Keratinocyte (primary cell): ENCODE results near the gene APH1B.
A peak's percentile ranks its signal among the peaks of the same experiment; 100 is the strongest.

Experiments
- CTCF ChIP-seq, 3 experiments: IDR thresholded peaks in 1 of 3; conservative IDR thresholded peaks in 1 of 3; optimal IDR thresholded peaks in 1 of 3; 2 replicates in 2 of 3; 3 replicates in 1 of 3; pipeline versions ENCODE3 to v1.5.1; 2011; ENCODE audit warnings: low read length in 3 of 3, mild to moderate bottlenecking in 3 of 3, moderate library complexity in 2 of 3, control low read depth in 1 of 3, inconsistent platforms in 1 of 3; ENCODE audit not compliant: insufficient read depth in 2 of 3; ENCODE audit errors: extremely low read depth in 1 of 3
- EZH2 ChIP-seq: IDR thresholded peaks from one replicate; pipeline ENCODE4 v1.6.1; 2012; ENCODE audit warnings: inconsistent platforms, mild to moderate bottlenecking, low read length, moderate library complexity

GRCh38 chr15:63288342-63288741 is 10.9 kb downstream of the APH1B start:
- TF ChIP-seq CTCF (optimal IDR thresholded peaks at IDR 0.05 in 1 of 3, IDR thresholded peaks at IDR 0.05 in 1 of 3, conservative IDR thresholded peaks at IDR 0.05 in 1 of 3; ENCODE audit: extremely low read depth in 1 of 3, insufficient read depth in 2 of 3, low read length in 3 of 3) (peak in 1 of 3 experiments; percentile 7), EZH2 (no peak)
